WTC11 (cell line): Measurements from ENCODE around the gene TXN2. TPM values are rescaled to one million over a fixed set of nuclear protein-coding genes. Genes with fewer than 3 reads are reported as not detected.

Experiments used
- ATF1 ChIP-seq: sonication (generic); formaldehyde crosslinking; IDR thresholded peaks from 2 replicates; pipeline ENCODE4 v1.8.1; 2023; ENCODE audit warnings: mild to moderate bottlenecking, moderate library complexity, missing genetic modification reagents
- CBFB ChIP-seq: sonication (generic); formaldehyde crosslinking; IDR thresholded peaks from 2 replicates; pipeline ENCODE4 v1.8.1; 2022; ENCODE audit warnings: mild to moderate bottlenecking, low read depth, missing genetic modification reagents
- EMX1 ChIP-seq: fragments of 250-450 bp; sonication (Bioruptor Pico); IDR thresholded peaks from 2 replicates; pipeline ENCODE4 v1.8.0; 2021; ENCODE audit warnings: mild to moderate bottlenecking
- ETV6 ChIP-seq: sonication (generic); formaldehyde crosslinking; IDR thresholded peaks from 2 replicates; pipeline ENCODE4 v1.8.1; 2022; ENCODE audit warnings: mild to moderate bottlenecking, missing genetic modification reagents
- FOXP1 ChIP-seq: sonication (generic); formaldehyde crosslinking; IDR thresholded peaks from 2 replicates; pipeline ENCODE4 v1.8.0; 2022; ENCODE audit warnings: missing genetic modification reagents, mild to moderate bottlenecking, moderate library complexity, borderline replicate concordance
- GTF2I ChIP-seq: fragments of 250-450 bp; sonication (Bioruptor Pico); conservative IDR thresholded peaks from 2 replicates; pipeline ENCODE4 v1.4.0; 2021; ENCODE audit warnings: mild to moderate bottlenecking
- KAT7 ChIP-seq: sonication (generic); formaldehyde crosslinking; IDR thresholded peaks from 2 replicates; pipeline ENCODE4 v1.8.1; 2023; ENCODE audit warnings: missing genetic modification reagents, mild to moderate bottlenecking, borderline replicate concordance
- MYBL2 ChIP-seq: sonication (generic); formaldehyde crosslinking; IDR thresholded peaks from 2 replicates; pipeline ENCODE4 v1.8.1; 2023; ENCODE audit warnings: mild to moderate bottlenecking, moderate library complexity, missing genetic modification reagents
- NFE2L1 ChIP-seq: sonication (generic); formaldehyde crosslinking; IDR thresholded peaks from 2 replicates; pipeline ENCODE4 v1.8.1; 2023; ENCODE audit warnings: missing genetic modification reagents
- NR2C2 ChIP-seq: sonication (generic); formaldehyde crosslinking; IDR thresholded peaks from 2 replicates; pipeline ENCODE4 v1.8.0; 2022; ENCODE audit warnings: mild to moderate bottlenecking, missing genetic modification reagents
- OVOL2 ChIP-seq: fragments of 250-450 bp; sonication (Bioruptor Pico); IDR thresholded peaks from 2 replicates; pipeline ENCODE4 v1.9.0; 2021; ENCODE audit warnings: mild to moderate bottlenecking, borderline replicate concordance
- RELA ChIP-seq: sonication (generic); formaldehyde crosslinking; IDR thresholded peaks from 2 replicates; pipeline ENCODE4 v1.8.1; 2022; ENCODE audit warnings: missing genetic modification reagents, mild to moderate bottlenecking, borderline replicate concordance
- SMAD3 ChIP-seq: sonication (generic); formaldehyde crosslinking; IDR thresholded peaks from 2 replicates; pipeline ENCODE4 v1.8.0; 2022; ENCODE audit warnings: missing genetic modification reagents, mild to moderate bottlenecking, borderline replicate concordance
- SMAD4 ChIP-seq: sonication (generic); formaldehyde crosslinking; IDR thresholded peaks from 2 replicates; pipeline ENCODE4 v1.8.0; 2022; ENCODE audit warnings: mild to moderate bottlenecking, missing genetic modification reagents
- TEAD1 ChIP-seq: sonication (generic); formaldehyde crosslinking; IDR thresholded peaks from 2 replicates; pipeline ENCODE4 v1.8.0; 2022; ENCODE audit warnings: mild to moderate bottlenecking, missing genetic modification reagents
- ZNF138 ChIP-seq: sonication (generic); formaldehyde crosslinking; conservative IDR thresholded peaks from 2 replicates; pipeline ENCODE4 v1.8.1; 2022; ENCODE audit warnings: mild to moderate bottlenecking, moderate library complexity, missing genetic modification reagents
- ZNF416 ChIP-seq: fragments of 250-450 bp; sonication (Bioruptor Pico); IDR thresholded peaks from 2 replicates; pipeline ENCODE4 v1.9.0; 2021; ENCODE audit warnings: mild to moderate bottlenecking, inconsistent platforms
- total RNA-seq: library from RNA; stranded (reverse); gene quantifications from 3 replicates; pipeline ENCODE4 v1.2.3, GENCODE V29; 2021
- TF ChIP-seq, protein P1 (sequence below): fragments of 250-450 bp; sonication (Bioruptor Pico); IDR thresholded peaks from 2 replicates; pipeline ENCODE4 v1.9.0; 2021; ENCODE audit warnings: mild to moderate bottlenecking
- TF ChIP-seq, protein P2 (sequence below): sonication (generic); formaldehyde crosslinking; IDR thresholded peaks from 2 replicates; pipeline ENCODE4 v1.8.0; 2022; ENCODE audit warnings: mild to moderate bottlenecking, missing genetic modification reagents
- TF ChIP-seq, protein P3 (sequence below): fragments of 250-450 bp; sonication (Bioruptor Pico); IDR thresholded peaks from 2 replicates; pipeline ENCODE4 v1.8.0; 2021; ENCODE audit warnings: mild to moderate bottlenecking
- TF ChIP-seq, protein P4 (sequence below): sonication (generic); formaldehyde crosslinking; IDR thresholded peaks from 2 replicates; pipeline ENCODE4 v1.8.1; 2022; ENCODE audit warnings: mild to moderate bottlenecking, moderate library complexity, missing genetic modification reagents
- TF ChIP-seq, protein P5 (sequence below): sonication (generic); formaldehyde crosslinking; IDR thresholded peaks from 2 replicates; pipeline ENCODE4 v1.8.1; 2022; ENCODE audit warnings: missing genetic modification reagents, borderline replicate concordance
- TF ChIP-seq, protein P6 (sequence below): sonication (generic); formaldehyde crosslinking; IDR thresholded peaks from 2 replicates; pipeline ENCODE4 v1.8.1; 2023; ENCODE audit warnings: mild to moderate bottlenecking, missing genetic modification reagents
- TF ChIP-seq, protein P7 (sequence below): sonication (generic); formaldehyde crosslinking; IDR thresholded peaks from 2 replicates; pipeline ENCODE4 v1.8.0; 2022; ENCODE audit warnings: mild to moderate bottlenecking, missing genetic modification reagents
- TF ChIP-seq, protein P8 (sequence below): sonication (generic); formaldehyde crosslinking; IDR thresholded peaks from 2 replicates; pipeline ENCODE4 v1.8.0; 2022; ENCODE audit warnings: missing genetic modification reagents

TXN2 gene
- total RNA-seq, 1 experiment from 2014 or later, result 57.6 TPM

DNA sequence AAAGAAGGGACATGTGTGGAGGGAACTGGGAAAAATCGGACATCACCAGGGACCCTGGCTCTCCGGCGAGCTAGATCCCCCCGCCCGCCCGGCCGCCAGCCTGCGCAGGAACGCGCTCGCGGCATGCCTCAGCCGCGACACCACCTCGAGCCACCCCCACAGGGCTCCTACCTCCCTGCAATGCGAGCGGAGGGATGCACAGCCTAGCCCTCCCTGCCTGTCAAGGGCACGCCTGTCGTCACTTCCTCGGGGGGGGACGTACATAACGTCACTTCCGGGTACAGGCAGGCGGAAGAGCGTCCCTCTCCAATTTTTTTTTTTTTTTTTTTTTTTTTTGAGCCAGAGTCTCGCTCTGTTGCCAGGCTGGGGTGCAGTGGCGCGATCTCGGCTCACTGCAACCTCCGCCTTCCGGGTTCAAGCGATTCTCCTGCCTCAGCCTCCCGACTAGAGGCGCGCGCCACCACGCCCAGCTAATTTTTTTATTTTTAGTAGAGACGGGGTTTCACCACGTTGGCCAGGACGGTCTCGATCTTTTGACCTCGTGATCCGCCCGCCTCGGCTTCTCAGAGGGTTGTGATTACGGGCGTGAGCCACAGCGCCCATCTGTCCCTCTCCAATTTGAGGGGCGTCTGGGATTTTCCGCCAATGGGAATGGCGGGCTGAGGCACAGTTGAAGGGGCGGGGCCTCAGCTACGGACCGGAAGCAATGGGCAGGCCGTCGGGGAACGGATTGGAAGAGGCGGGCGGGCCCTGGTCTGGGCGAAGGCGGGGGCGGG is at the start of gene TXN2 (continued):
- TF ChIP-seq, protein P1, sequence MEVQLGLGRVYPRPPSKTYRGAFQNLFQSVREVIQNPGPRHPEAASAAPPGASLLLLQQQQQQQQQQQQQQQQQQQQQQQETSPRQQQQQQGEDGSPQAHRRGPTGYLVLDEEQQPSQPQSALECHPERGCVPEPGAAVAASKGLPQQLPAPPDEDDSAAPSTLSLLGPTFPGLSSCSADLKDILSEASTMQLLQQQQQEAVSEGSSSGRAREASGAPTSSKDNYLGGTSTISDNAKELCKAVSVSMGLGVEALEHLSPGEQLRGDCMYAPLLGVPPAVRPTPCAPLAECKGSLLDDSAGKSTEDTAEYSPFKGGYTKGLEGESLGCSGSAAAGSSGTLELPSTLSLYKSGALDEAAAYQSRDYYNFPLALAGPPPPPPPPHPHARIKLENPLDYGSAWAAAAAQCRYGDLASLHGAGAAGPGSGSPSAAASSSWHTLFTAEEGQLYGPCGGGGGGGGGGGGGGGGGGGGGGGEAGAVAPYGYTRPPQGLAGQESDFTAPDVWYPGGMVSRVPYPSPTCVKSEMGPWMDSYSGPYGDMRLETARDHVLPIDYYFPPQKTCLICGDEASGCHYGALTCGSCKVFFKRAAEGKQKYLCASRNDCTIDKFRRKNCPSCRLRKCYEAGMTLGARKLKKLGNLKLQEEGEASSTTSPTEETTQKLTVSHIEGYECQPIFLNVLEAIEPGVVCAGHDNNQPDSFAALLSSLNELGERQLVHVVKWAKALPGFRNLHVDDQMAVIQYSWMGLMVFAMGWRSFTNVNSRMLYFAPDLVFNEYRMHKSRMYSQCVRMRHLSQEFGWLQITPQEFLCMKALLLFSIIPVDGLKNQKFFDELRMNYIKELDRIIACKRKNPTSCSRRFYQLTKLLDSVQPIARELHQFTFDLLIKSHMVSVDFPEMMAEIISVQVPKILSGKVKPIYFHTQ (CRISPR knock-in tag), result peak; percentile 34; the same call in 1 of the 2 replicates
- TF ChIP-seq, protein P2, sequence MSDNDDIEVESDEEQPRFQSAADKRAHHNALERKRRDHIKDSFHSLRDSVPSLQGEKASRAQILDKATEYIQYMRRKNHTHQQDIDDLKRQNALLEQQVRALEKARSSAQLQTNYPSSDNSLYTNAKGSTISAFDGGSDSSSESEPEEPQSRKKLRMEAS (CRISPR knock-in tag), result peak; percentile 40; the same call in 1 of the 2 replicates
- TF ChIP-seq SMAD4 (CRISPR knock-in tag) (no peak), NR2C2 (no peak), GTF2I (CRISPR knock-in tag) (no peak), ETV6 (CRISPR knock-in tag) (no peak), FOXP1 (CRISPR knock-in tag) (peak; percentile 57; the same call in 1 of the 2 replicates), NFE2L1 (CRISPR knock-in tag) (no peak), MYBL2 (CRISPR knock-in tag) (0 out of 2 replicates have a peak, but pooled peaks have one; percentile 37), ATF1 (no peak), RELA (no peak), ZNF138 (CRISPR knock-in tag) (no peak), SMAD3 (CRISPR knock-in tag) (no peak; the same call in 1 of the 2 replicates), KAT7 (0 out of 2 replicates have a peak, but pooled peaks have one; percentile 59), TEAD1 (CRISPR knock-in tag) (0 out of 2 replicates have a peak, but pooled peaks have one; percentile 54), ZNF416 (CRISPR knock-in tag) (peak; percentile 72; the same call in 1 of the 2 replicates), CBFB (CRISPR knock-in tag) (no peak), EMX1 (CRISPR knock-in tag) (0 out of 2 replicates have a peak, but pooled peaks have one; percentile 2), OVOL2 (CRISPR knock-in tag) (no peak)
- TF ChIP-seq, protein P3, sequence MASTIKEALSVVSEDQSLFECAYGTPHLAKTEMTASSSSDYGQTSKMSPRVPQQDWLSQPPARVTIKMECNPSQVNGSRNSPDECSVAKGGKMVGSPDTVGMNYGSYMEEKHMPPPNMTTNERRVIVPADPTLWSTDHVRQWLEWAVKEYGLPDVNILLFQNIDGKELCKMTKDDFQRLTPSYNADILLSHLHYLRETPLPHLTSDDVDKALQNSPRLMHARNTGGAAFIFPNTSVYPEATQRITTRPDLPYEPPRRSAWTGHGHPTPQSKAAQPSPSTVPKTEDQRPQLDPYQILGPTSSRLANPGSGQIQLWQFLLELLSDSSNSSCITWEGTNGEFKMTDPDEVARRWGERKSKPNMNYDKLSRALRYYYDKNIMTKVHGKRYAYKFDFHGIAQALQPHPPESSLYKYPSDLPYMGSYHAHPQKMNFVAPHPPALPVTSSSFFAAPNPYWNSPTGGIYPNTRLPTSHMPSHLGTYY (CRISPR knock-in tag), result no peak
- TF ChIP-seq, protein P4, sequence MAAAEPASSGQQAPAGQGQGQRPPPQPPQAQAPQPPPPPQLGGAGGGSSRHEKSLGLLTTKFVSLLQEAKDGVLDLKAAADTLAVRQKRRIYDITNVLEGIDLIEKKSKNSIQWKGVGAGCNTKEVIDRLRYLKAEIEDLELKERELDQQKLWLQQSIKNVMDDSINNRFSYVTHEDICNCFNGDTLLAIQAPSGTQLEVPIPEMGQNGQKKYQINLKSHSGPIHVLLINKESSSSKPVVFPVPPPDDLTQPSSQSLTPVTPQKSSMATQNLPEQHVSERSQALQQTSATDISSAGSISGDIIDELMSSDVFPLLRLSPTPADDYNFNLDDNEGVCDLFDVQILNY (CRISPR knock-in tag), result no peak
- TF ChIP-seq, protein P5, sequence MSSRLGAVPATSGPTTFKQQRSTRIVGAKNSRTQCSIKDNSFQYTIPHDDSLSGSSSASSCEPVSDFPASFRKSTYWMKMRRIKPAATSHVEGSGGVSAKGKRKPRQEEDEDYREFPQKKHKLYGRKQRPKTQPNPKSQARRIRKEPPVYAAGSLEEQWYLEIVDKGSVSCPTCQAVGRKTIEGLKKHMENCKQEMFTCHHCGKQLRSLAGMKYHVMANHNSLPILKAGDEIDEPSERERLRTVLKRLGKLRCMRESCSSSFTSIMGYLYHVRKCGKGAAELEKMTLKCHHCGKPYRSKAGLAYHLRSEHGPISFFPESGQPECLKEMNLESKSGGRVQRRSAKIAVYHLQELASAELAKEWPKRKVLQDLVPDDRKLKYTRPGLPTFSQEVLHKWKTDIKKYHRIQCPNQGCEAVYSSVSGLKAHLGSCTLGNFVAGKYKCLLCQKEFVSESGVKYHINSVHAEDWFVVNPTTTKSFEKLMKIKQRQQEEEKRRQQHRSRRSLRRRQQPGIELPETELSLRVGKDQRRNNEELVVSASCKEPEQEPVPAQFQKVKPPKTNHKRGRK (CRISPR knock-in tag), result no peak
- TF ChIP-seq, protein P6, sequence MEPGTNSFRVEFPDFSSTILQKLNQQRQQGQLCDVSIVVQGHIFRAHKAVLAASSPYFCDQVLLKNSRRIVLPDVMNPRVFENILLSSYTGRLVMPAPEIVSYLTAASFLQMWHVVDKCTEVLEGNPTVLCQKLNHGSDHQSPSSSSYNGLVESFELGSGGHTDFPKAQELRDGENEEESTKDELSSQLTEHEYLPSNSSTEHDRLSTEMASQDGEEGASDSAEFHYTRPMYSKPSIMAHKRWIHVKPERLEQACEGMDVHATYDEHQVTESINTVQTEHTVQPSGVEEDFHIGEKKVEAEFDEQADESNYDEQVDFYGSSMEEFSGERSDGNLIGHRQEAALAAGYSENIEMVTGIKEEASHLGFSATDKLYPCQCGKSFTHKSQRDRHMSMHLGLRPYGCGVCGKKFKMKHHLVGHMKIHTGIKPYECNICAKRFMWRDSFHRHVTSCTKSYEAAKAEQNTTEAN (CRISPR knock-in tag), result no peak
- TF ChIP-seq, protein P7, sequence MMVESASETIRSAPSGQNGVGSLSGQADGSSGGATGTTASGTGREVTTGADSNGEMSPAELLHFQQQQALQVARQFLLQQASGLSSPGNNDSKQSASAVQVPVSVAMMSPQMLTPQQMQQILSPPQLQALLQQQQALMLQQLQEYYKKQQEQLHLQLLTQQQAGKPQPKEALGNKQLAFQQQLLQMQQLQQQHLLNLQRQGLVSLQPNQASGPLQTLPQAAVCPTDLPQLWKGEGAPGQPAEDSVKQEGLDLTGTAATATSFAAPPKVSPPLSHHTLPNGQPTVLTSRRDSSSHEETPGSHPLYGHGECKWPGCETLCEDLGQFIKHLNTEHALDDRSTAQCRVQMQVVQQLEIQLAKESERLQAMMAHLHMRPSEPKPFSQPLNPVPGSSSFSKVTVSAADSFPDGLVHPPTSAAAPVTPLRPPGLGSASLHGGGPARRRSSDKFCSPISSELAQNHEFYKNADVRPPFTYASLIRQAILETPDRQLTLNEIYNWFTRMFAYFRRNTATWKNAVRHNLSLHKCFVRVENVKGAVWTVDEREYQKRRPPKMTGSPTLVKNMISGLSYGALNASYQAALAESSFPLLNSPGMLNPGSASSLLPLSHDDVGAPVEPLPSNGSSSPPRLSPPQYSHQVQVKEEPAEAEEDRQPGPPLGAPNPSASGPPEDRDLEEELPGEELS (CRISPR knock-in tag), result 0 out of 2 replicates have a peak, but pooled peaks have one; percentile 45
- TF ChIP-seq, protein P8, sequence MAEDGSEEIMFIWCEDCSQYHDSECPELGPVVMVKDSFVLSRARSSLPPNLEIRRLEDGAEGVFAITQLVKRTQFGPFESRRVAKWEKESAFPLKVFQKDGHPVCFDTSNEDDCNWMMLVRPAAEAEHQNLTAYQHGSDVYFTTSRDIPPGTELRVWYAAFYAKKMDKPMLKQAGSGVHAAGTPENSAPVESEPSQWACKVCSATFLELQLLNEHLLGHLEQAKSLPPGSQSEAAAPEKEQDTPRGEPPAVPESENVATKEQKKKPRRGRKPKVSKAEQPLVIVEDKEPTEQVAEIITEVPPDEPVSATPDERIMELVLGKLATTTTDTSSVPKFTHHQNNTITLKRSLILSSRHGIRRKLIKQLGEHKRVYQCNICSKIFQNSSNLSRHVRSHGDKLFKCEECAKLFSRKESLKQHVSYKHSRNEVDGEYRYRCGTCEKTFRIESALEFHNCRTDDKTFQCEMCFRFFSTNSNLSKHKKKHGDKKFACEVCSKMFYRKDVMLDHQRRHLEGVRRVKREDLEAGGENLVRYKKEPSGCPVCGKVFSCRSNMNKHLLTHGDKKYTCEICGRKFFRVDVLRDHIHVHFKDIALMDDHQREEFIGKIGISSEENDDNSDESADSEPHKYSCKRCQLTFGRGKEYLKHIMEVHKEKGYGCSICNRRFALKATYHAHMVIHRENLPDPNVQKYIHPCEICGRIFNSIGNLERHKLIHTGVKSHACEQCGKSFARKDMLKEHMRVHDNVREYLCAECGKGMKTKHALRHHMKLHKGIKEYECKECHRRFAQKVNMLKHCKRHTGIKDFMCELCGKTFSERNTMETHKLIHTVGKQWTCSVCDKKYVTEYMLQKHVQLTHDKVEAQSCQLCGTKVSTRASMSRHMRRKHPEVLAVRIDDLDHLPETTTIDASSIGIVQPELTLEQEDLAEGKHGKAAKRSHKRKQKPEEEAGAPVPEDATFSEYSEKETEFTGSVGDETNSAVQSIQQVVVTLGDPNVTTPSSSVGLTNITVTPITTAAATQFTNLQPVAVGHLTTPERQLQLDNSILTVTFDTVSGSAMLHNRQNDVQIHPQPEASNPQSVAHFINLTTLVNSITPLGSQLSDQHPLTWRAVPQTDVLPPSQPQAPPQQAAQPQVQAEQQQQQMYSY, result no peak
